HG02885 (cell line): ENCODE data around the gene GRHL3.

Experiments used
- ATAC-seq: cut with Tn5 transposase; IDR thresholded peaks from one replicate; pipeline ENCODE4 v1.9.1; 2021; ENCODE audit warnings: mild to moderate bottlenecking; ENCODE audit not compliant: unreplicated experiment, poor library complexity

GRHL3 gene

GRCh38 chr1:24316645-24317044 lies 2.5 kb upstream of the GRHL3 start:
- ATAC-seq = no peak

GRCh38 chr1:24317081-24317480 lies 2.1 kb upstream of the GRHL3 start:
- ATAC-seq = no peak

GRCh38 chr1:24317956-24318614 lies 1.1 kb upstream of the GRHL3 start:
- no peak for ATAC-seq

- ATAC-seq = no peak
Measured at GRCh38 chr1:24318615-24319311, 394 bp upstream of the GRHL3 start.

GRCh38 chr1:24319962-24320361 lies 805 bp downstream of the GRHL3 start:
- no peak for ATAC-seq

GRCh38 chr1:24321126-24321525 lies 2.0 kb downstream of the GRHL3 start:
- ATAC-seq = no peak

GRCh38 chr1:24321697-24322469 lies 2.7 kb downstream of the GRHL3 start:
- ATAC-seq = peak; percentile 63

GRCh38 chr1:24322470-24323177 lies 3.5 kb downstream of the GRHL3 start:
- ATAC-seq = no peak

- no peak for ATAC-seq
Measured at GRCh38 chr1:24323281-24323680, 4.1 kb downstream of the GRHL3 start.

GRCh38 chr1:24324903-24325302 lies 5.7 kb downstream of the GRHL3 start:
- ATAC-seq = no peak

GRCh38 chr1:24325587-24326449 lies 6.7 kb downstream of the GRHL3 start:
- no peak for ATAC-seq

GRCh38 chr1:24327486-24327885 lies 8.3 kb downstream of the GRHL3 start:
- no peak for ATAC-seq

GRCh38 chr1:24327891-24328290 lies 8.7 kb downstream of the GRHL3 start:
- ATAC-seq = no peak

GRCh38 chr1:24329331-24329730 lies 10.2 kb downstream of the GRHL3 start:
- no peak for ATAC-seq

GRCh38 chr1:24329797-24330543 lies 10.8 kb downstream of the GRHL3 start:
- ATAC-seq = no peak

GRCh38 chr1:24331961-24332673 lies 13.0 kb downstream of the GRHL3 start:
- ATAC-seq = no peak

GRCh38 chr1:24336075-24336474 lies 16.9 kb downstream of the GRHL3 start:
- no peak for ATAC-seq

- ATAC-seq = no peak
Measured at GRCh38 chr1:24337455-24337854, 18.3 kb downstream of the GRHL3 start.

- ATAC-seq = no peak
Measured at GRCh38 chr1:24338447-24338846, 19.3 kb downstream of the GRHL3 start.
